Breast epithelium (tissue), 4 donors: Measurements from ENCODE around the gene MYO5B. TPM values are rescaled to one million over a fixed set of nuclear protein-coding genes. Genes with fewer than 3 reads are reported as not detected.

ENCODE experiments used
- DNase-seq, 2 donors: peaks; one replicate each; pipeline ENCODE4 v3.0.0-alpha.2; 2019; ENCODE audit warnings: low spot score in 2 of 2
- H3K27ac ChIP-seq, 2 donors: fragments of 200-600 bp; sonication (generic) in 1 of 2; one replicate each; pipeline ENCODE4 v1.5.1; 2016 to 2019; ENCODE audit warnings: mild to moderate bottlenecking in 1 of 2
- H3K27me3 ChIP-seq, 2 donors: fragments of 200-600 bp; sonication (generic) in 1 of 2; one replicate each; pipeline versions ENCODE4 v1.5.1 to v1.6.0; 2017 to 2019; ENCODE audit warnings: control low read depth in 1 of 2, mild to moderate bottlenecking in 1 of 2
- H3K36me3 ChIP-seq: fragments of 200-600 bp; one replicate; pipeline ENCODE4 v1.5.1; 2019
- H3K4me1 ChIP-seq, 2 donors: fragments of 200-600 bp; sonication (generic); one replicate each; pipeline ENCODE4 v1.5.1; 2016 to 2019; ENCODE audit warnings: control low read depth in 1 of 2
- H3K4me3 ChIP-seq, 3 donors: fragments of 200-600 bp; sonication (generic); 1 replicate in 2 of 3; 2 replicates in 1 of 3; pipeline ENCODE4 v1.5.1; 2016 to 2019; ENCODE audit warnings: mild to moderate bottlenecking in 3 of 3, moderate library complexity in 2 of 3
- H3K9me3 ChIP-seq, 2 donors: fragments of 200-600 bp; sonication (generic) in 1 of 2; one replicate each; pipeline ENCODE4 v1.5.1; 2016 to 2019; ENCODE audit warnings: control low read depth in 1 of 2
- CTCF ChIP-seq, 3 donors: fragments of 450-650 bp; IDR thresholded peaks; one replicate each; pipeline ENCODE4 v1.5.1; 2016 to 2017; ENCODE audit warnings: antibody characterized with exemption in 3 of 3, mild to moderate bottlenecking in 3 of 3, moderate library complexity in 3 of 3
- POLR2A ChIP-seq: fragments of 450-650 bp; IDR thresholded peaks from one replicate; pipeline ENCODE4 v1.6.1; 2016; ENCODE audit warnings: antibody characterized with exemption, mild to moderate bottlenecking, moderate library complexity
- POLR2AphosphoS5 ChIP-seq, 3 donors: sonication (generic); formaldehyde crosslinking; IDR thresholded peaks; one replicate each; pipeline ENCODE4 v1.6.1; 2017; ENCODE audit warnings: antibody characterized with exemption in 3 of 3
- intact Hi-C: fragments of 100-400 bp; cut with DNase I; formaldehyde crosslinking; loops from one replicate; pipeline ENCODE4 v1.15.1; 2023; ENCODE audit warnings: low total_unique reads
- total RNA-seq, 3 donors: library from RNA; depleted of rRNA; stranded (reverse); fragments of >200 nt; gene quantifications; one replicate each; pipeline ENCODE4 v1.1.0, GENCODE V29; 2016

MYO5B gene
- total RNA-seq, 3 donors from 2014 or later, result 2.4 to 53.1 (median 22.0) TPM

- intact Hi-C loops, result no loop called here
Observed at GRCh38 chr18:49861659-49862058, 333.3 kb downstream of the MYO5B start.

GRCh38 chr18:49859725-49860124, 335.2 kb downstream of the MYO5B start:
- no peaks in the 10 kb centered on the region for H3K4me1 ChIP-seq
- intact Hi-C loops, result no loop called here
- peak overlapping the region; percentile 22 to 71 for H3K27ac ChIP-seq
- no peaks in the 10 kb centered on the region for H3K27me3 ChIP-seq
- no peak for TF ChIP-seq POLR2A
- TF ChIP-seq CTCF (IDR thresholded peaks at IDR 0.05), result no peak
- H3K4me3 ChIP-seq, result no peak overlapping the region
- no peak for DNase-seq
- H3K36me3 ChIP-seq, result no peaks in the 10 kb centered on the region
- H3K9me3 ChIP-seq, result no peaks in the 10 kb centered on the region

More at GRCh38 chr18:49861659-49862058, 333.3 kb downstream of the MYO5B start:
- Histone ChIP-seq H3K36me3 (no peaks in the 10 kb centered on the region), H3K4me1 (no peaks in the 10 kb centered on the region), H3K4me3 (no peak overlapping the region), H3K27me3 (no peaks in the 10 kb centered on the region), H3K27ac (no peak overlapping the region), H3K9me3 (no peaks in the 10 kb centered on the region)
- no peak for DNase-seq
- no peak for TF ChIP-seq POLR2A

DNA sequence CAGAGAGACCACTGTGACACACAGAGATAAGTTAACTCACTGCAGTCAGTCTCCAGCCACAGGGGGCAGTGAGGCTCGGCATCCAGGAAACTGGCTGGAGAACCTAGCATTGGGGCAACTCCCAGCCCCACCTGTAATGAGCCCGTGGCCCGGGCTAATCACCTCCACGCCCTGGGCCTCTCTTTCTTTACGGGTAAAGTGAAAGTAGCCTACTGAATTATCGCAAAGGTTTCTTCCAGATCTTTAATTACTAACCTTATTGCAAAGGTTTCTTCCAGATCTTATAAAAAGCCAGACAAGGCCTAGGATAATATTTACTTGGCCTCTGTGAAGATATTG, 336.0 kb downstream of the MYO5B start:
- no peak for DNase-seq
- no peaks in the 10 kb centered on the region for H3K36me3 ChIP-seq
- no peaks in the 10 kb centered on the region for H3K27me3 ChIP-seq
- H3K4me3 ChIP-seq, result no peak overlapping the region
- intact Hi-C loops, result no loop called here
- TF ChIP-seq CTCF (IDR thresholded peaks at IDR 0.05) (no peak), POLR2A (no peak), POLR2AphosphoS5 (IDR thresholded peaks at IDR 0.05) (no peak)
- H3K27ac ChIP-seq, result peak overlapping the region; percentile 22 to 71
- H3K9me3 ChIP-seq, result no peaks in the 10 kb centered on the region
- H3K4me1 ChIP-seq, result no peaks in the 10 kb centered on the region

- DNase-seq, result peak; percentile 26 to 70
- Histone ChIP-seq H3K27ac (peak overlapping the region; percentile 22 to 71), H3K36me3 (no peaks in the 10 kb centered on the region), H3K4me1 (no peaks in the 10 kb centered on the region), H3K27me3 (no peaks in the 10 kb centered on the region), H3K9me3 (no peaks in the 10 kb centered on the region), H3K4me3 (no peak overlapping the region)
- intact Hi-C loops, result no loop called here
- peak; percentile 55 to 87 (median 84) for TF ChIP-seq CTCF (IDR thresholded peaks at IDR 0.05)
- no peak for TF ChIP-seq POLR2AphosphoS5 (IDR thresholded peaks at IDR 0.05)
Observed at GRCh38 chr18:49858309-49859020, 336.5 kb downstream of the MYO5B start.

DNA sequence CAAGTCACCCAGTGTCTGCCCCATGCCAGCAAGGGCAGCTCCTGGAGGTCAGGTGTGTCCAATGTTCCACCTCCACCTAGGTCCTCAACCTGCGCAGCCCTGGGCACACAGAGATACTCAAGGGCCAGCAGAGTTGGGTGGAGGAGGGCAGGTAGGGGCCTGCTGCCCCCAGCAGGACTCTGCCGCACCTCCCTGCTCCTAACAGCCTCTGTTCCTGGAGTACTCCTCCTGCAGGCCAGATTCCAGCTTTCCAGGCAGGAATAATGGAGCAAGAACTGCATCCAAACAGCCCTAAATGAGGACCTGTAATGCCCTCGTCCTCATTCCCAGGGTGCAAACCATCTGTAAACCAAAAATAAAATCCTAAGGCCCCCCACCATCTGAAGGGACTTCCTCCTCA, 337.2 kb downstream of the MYO5B start:
- no peak overlapping the region for H3K27ac ChIP-seq

More for the DNA sequence above, 337.2 kb downstream of the MYO5B start:
- Histone ChIP-seq H3K4me1 (no peaks in the 10 kb centered on the region), H3K9me3 (no peaks in the 10 kb centered on the region), H3K4me3 (no peak overlapping the region), H3K36me3 (no peaks in the 10 kb centered on the region), H3K27me3 (no peaks in the 10 kb centered on the region)
- intact Hi-C loops, result no loop called here
- TF ChIP-seq CTCF (IDR thresholded peaks at IDR 0.05), result no peak
- TF ChIP-seq POLR2AphosphoS5 (IDR thresholded peaks at IDR 0.05), result no peak
- no peak for TF ChIP-seq POLR2A
- no peak for DNase-seq
